Measurements from ENCODE around the gene FHL2.

FHL2 gene

GRCh38 chr2:105323111-105323510 lies 75.7 kb downstream of the FHL2 start:
- DNase-seq (ENCODE audit: low read depth, low spot score) = no peak
- Histone ChIP-seq H3K9ac (ENCODE audit: insufficient read length, low read depth) (no peak overlapping the region), H3K27me3 (ENCODE audit: insufficient read depth, insufficient read length) (no peaks in the 10 kb centered on the region), H3K9me3 (ENCODE audit: insufficient read depth, low read length) (no peaks in the 10 kb centered on the region), H3K4me1 (ENCODE audit: insufficient read depth, insufficient read length) (peaks cover 10% of the 10 kb centered on the region), H3K36me3 (ENCODE audit: insufficient read depth, insufficient read length, low read length) (peaks cover 5% of the 10 kb centered on the region), H3K4me3 (ENCODE audit: insufficient read length, low read depth) (no peak overlapping the region)
- no peak for TF ChIP-seq YY1 (IDR thresholded peaks at IDR 0.05; ENCODE audit: insufficient read depth, insufficient read length)
- TF ChIP-seq SUZ12 (IDR thresholded peaks at IDR 0.05; ENCODE audit: extremely low read depth, insufficient read depth, insufficient read length) = no peak
- TF ChIP-seq ZNF274 (IDR thresholded peaks at IDR 0.05; ENCODE audit: low read depth, low read length) = no peak

- TF ChIP-seq SUZ12 (IDR thresholded peaks at IDR 0.05; ENCODE audit: extremely low read depth, insufficient read depth, insufficient read length) (no peak), ZNF274 (IDR thresholded peaks at IDR 0.05; ENCODE audit: low read depth, low read length) (no peak), YY1 (IDR thresholded peaks at IDR 0.05; ENCODE audit: insufficient read depth, insufficient read length) (no peak)
- Histone ChIP-seq H3K4me3 (ENCODE audit: insufficient read length, low read depth) (no peak overlapping the region), H3K36me3 (ENCODE audit: insufficient read depth, insufficient read length, low read length) (peaks cover 5% of the 10 kb centered on the region), H3K4me1 (ENCODE audit: insufficient read depth, insufficient read length) (peaks cover 10% of the 10 kb centered on the region), H3K9me3 (ENCODE audit: insufficient read depth, low read length) (no peaks in the 10 kb centered on the region), H3K9ac (ENCODE audit: insufficient read length, low read depth) (no peak overlapping the region), H3K27me3 (ENCODE audit: insufficient read depth, insufficient read length) (no peaks in the 10 kb centered on the region)
- no peak for DNase-seq (ENCODE audit: low read depth, low spot score)
Measured at GRCh38 chr2:105321875-105322646, 76.8 kb downstream of the FHL2 start.

GRCh38 chr2:105320651-105321215 lies 78.1 kb downstream of the FHL2 start:
- Histone ChIP-seq H3K9ac (ENCODE audit: insufficient read length, low read depth) (no peak overlapping the region), H3K4me3 (ENCODE audit: insufficient read length, low read depth) (no peak overlapping the region), H3K36me3 (ENCODE audit: insufficient read depth, insufficient read length, low read length) (no peaks in the 10 kb centered on the region), H3K9me3 (ENCODE audit: insufficient read depth, low read length) (no peaks in the 10 kb centered on the region), H3K4me1 (ENCODE audit: insufficient read depth, insufficient read length) (peaks cover 10% of the 10 kb centered on the region), H3K27me3 (ENCODE audit: insufficient read depth, insufficient read length) (no peaks in the 10 kb centered on the region)
- no peak for TF ChIP-seq SUZ12 (IDR thresholded peaks at IDR 0.05; ENCODE audit: extremely low read depth, insufficient read depth, insufficient read length)
- no peak for DNase-seq (ENCODE audit: low read depth, low spot score)

GRCh38 chr2:105317937-105318336 lies 80.9 kb downstream of the FHL2 start:
- TF ChIP-seq SUZ12 (IDR thresholded peaks at IDR 0.05; ENCODE audit: extremely low read depth, insufficient read depth, insufficient read length) (no peak), YY1 (IDR thresholded peaks at IDR 0.05; ENCODE audit: insufficient read depth, insufficient read length) (no peak), ZNF274 (IDR thresholded peaks at IDR 0.05; ENCODE audit: low read depth, low read length) (no peak)
- DNase-seq (ENCODE audit: low read depth, low spot score) = no peak
- no peak overlapping the region for H3K4me3 ChIP-seq (ENCODE audit: insufficient read length, low read depth)
- no peaks in the 10 kb centered on the region for H3K9me3 ChIP-seq (ENCODE audit: insufficient read depth, low read length)
- no peaks in the 10 kb centered on the region for H3K36me3 ChIP-seq (ENCODE audit: insufficient read depth, insufficient read length, low read length)
- no peaks in the 10 kb centered on the region for H3K27me3 ChIP-seq (ENCODE audit: insufficient read depth, insufficient read length)
- H3K4me1 ChIP-seq (ENCODE audit: insufficient read depth, insufficient read length) = no peaks in the 10 kb centered on the region
- no peak overlapping the region for H3K9ac ChIP-seq (ENCODE audit: insufficient read length, low read depth)

GRCh38 chr2:105315314-105315713 lies 83.5 kb downstream of the FHL2 start:
- H3K27me3 ChIP-seq (ENCODE audit: insufficient read depth, insufficient read length) = no peaks in the 10 kb centered on the region
- no peak for DNase-seq (ENCODE audit: low read depth, low spot score)
- TF ChIP-seq SUZ12 (IDR thresholded peaks at IDR 0.05; ENCODE audit: extremely low read depth, insufficient read depth, insufficient read length) (no peak), YY1 (IDR thresholded peaks at IDR 0.05; ENCODE audit: insufficient read depth, insufficient read length) (no peak), ZNF274 (IDR thresholded peaks at IDR 0.05; ENCODE audit: low read depth, low read length) (no peak)
- no peaks in the 10 kb centered on the region for H3K36me3 ChIP-seq (ENCODE audit: insufficient read depth, insufficient read length, low read length)
- no peaks in the 10 kb centered on the region for H3K9me3 ChIP-seq (ENCODE audit: insufficient read depth, low read length)
- H3K9ac ChIP-seq (ENCODE audit: insufficient read length, low read depth) = no peak overlapping the region
- H3K4me3 ChIP-seq (ENCODE audit: insufficient read length, low read depth) = no peak overlapping the region
- H3K4me1 ChIP-seq (ENCODE audit: insufficient read depth, insufficient read length) = no peaks in the 10 kb centered on the region

GRCh38 chr2:105313877-105314276 lies 85.0 kb downstream of the FHL2 start:
- Histone ChIP-seq H3K36me3 (ENCODE audit: insufficient read depth, insufficient read length, low read length) (no peaks in the 10 kb centered on the region), H3K27me3 (ENCODE audit: insufficient read depth, insufficient read length) (no peaks in the 10 kb centered on the region), H3K4me3 (ENCODE audit: insufficient read length, low read depth) (no peak overlapping the region), H3K4me1 (ENCODE audit: insufficient read depth, insufficient read length) (peaks cover 4% of the 10 kb centered on the region), H3K9ac (ENCODE audit: insufficient read length, low read depth) (no peak overlapping the region), H3K9me3 (ENCODE audit: insufficient read depth, low read length) (no peaks in the 10 kb centered on the region)
- TF ChIP-seq YY1 (IDR thresholded peaks at IDR 0.05; ENCODE audit: insufficient read depth, insufficient read length) = no peak
- TF ChIP-seq ZNF274 (IDR thresholded peaks at IDR 0.05; ENCODE audit: low read depth, low read length) = no peak
- no peak for TF ChIP-seq SUZ12 (IDR thresholded peaks at IDR 0.05; ENCODE audit: extremely low read depth, insufficient read depth, insufficient read length)
- no peak for DNase-seq (ENCODE audit: low read depth, low spot score)

Data from NT2/D1 (cell line).